Liver (tissue), 3 donors: ENCODE measurements around the gene ITIH1.

Experiments
- ATF3 ChIP-seq: IDR thresholded peaks from 2 replicates; pipeline ENCODE4 v1.6.1; 2016; ENCODE audit warnings: antibody characterized with exemption
- CTCF ChIP-seq: fragments of 150-350 bp; IDR thresholded peaks from 2 replicates; pipeline ENCODE4 v1.5.1; 2017; ENCODE audit warnings: improper control_type of control experiment, low read depth, low read length; ENCODE audit not compliant: missing input control
- JUND ChIP-seq, 2 donors: IDR thresholded peaks; 2 replicates each; pipeline ENCODE4 v1.6.1; 2016; ENCODE audit warnings: antibody characterized with exemption in 2 of 2
- MAX ChIP-seq: IDR thresholded peaks from 2 replicates; pipeline ENCODE4 v1.6.1; 2016; ENCODE audit warnings: antibody characterized with exemption
- REST ChIP-seq: IDR thresholded peaks from 2 replicates; pipeline ENCODE4 v1.6.1; 2016; ENCODE audit warnings: antibody characterized with exemption, mild to moderate bottlenecking
- YY1 ChIP-seq: IDR thresholded peaks from 2 replicates; pipeline ENCODE4 v1.6.1; 2016; ENCODE audit warnings: antibody characterized with exemption, mild to moderate bottlenecking
- donor health status: healthy.
- donor health status: healthy.

- TF ChIP-seq CTCF, result no peak
- no peak for TF ChIP-seq ATF3
- no peak for TF ChIP-seq MAX
- TF ChIP-seq JUND (IDR thresholded peaks at IDR 0.05), result no peak
- TF ChIP-seq REST, result no peak
- TF ChIP-seq YY1, result no peak
Observed at GRCh38 chr3:52838561-52839267, 61.3 kb downstream of the ITIH1 start.
